ENCODE measurements around the gene BRPF1.

BRPF1 gene

GRCh38 chr3:9743548-9743947 lies 12.0 kb downstream of the BRPF1 start:
- TF ChIP-seq, protein P1, sequence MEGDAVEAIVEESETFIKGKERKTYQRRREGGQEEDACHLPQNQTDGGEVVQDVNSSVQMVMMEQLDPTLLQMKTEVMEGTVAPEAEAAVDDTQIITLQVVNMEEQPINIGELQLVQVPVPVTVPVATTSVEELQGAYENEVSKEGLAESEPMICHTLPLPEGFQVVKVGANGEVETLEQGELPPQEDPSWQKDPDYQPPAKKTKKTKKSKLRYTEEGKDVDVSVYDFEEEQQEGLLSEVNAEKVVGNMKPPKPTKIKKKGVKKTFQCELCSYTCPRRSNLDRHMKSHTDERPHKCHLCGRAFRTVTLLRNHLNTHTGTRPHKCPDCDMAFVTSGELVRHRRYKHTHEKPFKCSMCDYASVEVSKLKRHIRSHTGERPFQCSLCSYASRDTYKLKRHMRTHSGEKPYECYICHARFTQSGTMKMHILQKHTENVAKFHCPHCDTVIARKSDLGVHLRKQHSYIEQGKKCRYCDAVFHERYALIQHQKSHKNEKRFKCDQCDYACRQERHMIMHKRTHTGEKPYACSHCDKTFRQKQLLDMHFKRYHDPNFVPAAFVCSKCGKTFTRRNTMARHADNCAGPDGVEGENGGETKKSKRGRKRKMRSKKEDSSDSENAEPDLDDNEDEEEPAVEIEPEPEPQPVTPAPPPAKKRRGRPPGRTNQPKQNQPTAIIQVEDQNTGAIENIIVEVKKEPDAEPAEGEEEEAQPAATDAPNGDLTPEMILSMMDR (IDR thresholded peaks at IDR 0.05): no peak

DNA sequence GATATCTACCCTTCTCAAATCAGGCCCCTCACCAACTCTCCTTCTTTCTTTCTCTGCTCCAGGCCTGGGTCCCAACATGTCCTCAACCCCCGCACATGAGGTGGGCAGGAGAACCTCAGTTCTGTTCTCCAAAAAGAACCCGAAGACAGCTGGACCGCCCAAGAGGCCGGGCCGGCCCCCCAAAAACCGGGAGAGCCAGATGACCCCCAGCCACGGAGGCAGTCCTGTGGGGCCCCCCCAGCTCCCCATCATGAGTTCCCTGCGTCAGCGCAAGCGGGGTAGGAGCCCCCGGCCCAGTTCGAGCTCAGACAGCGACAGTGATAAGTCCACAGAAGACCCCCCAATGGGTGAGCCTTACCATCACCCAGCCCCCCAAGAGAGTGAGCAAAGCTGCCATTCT lies 12.6 kb downstream of the BRPF1 start:
- TF ChIP-seq, protein P1 (IDR thresholded peaks at IDR 0.05): no peak

DNA sequence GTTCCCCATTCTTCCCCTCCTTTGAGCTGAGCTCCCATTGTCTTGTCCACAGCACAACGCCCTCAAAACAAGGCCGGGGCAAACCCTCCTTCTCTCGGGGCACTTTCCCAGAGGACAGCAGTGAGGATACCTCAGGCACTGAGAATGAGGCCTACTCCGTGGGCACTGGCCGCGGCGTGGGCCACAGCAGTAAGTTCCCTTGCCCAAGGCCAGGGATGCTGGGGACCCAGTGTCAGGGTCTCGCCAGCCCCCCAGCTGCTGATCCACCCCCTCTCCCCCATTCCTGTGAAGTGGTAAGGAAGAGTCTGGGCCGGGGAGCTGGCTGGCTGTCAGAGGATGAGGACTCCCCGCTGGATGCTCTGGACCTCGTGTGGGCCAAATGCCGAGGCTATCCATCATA lies 14.0 kb downstream of the BRPF1 start:
- TF ChIP-seq, protein P1 (IDR thresholded peaks at IDR 0.05): no peak

DNA sequence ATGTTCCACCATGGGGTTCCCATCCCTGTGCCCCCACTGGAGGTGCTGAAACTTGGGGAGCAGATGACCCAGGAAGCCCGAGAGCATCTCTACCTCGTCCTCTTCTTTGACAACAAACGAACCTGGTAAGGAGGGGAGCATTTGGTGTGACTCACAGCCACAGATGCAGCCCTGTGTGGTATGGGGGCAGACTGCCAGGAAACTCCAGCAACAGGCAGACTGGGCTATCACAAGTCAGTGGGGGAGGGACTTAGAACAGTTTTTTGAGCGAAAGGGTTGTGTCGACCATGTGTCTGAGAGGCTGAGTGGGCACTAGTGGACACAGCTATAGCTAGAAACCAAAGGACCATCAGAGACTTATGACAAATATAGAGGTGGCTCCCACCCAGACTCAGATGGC lies 14.8 kb downstream of the BRPF1 start:
- TF ChIP-seq, protein P1 (IDR thresholded peaks at IDR 0.05): no peak

- TF ChIP-seq, protein P1 (IDR thresholded peaks at IDR 0.05): no peak
These were observed 15.7 kb downstream of the BRPF1 start for GRCh38 chr3:9747267-9747666.

DNA sequence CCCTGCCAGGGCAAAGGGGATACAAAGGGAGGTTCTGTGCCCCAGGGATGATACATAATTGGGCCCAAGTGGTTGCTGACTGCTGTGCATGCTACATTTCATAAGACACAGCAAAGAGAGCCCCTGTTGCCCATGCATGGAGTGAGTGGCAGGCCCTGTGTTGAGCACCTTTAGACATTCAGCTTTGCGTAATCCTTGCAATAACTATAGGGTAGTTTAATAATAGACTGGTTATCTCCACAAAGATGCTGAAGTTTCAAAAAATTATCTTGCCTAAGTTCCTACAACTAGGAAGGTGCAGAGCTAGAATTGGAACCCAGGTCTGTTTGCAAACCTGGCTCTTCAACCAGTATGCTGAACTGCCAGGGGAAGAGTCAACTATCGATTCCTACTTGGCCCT lies 16.5 kb downstream of the BRPF1 start:
- TF ChIP-seq, protein P1 (IDR thresholded peaks at IDR 0.05): no peak

DNA sequence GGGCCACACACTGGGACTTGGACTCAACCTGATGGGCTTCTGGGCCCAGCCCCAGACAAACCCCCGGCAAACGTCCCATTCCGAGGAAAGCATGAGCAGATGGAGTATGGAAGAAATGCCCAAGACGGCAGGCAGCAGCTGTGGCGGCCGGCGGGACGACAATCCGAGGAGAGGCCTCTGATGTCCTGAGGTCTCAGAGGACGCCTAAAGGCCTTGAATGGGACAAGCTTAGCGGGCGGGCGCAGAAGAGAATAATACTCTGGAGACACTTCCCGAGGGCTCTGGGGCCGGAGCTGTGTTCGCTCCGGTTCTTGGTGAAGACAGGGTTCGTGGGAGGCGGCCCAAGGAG lies 17.7 kb downstream of the BRPF1 start:
- TF ChIP-seq, protein P1 (IDR thresholded peaks at IDR 0.05): no peak

Data from LNCAP (cell line).